AG09319 (cell line): ENCODE results near the gene SFXN4.

Source experiments
- DNase-seq: peaks from one replicate; pipeline ENCODE4 v3.0.0-alpha.2; 2010; ENCODE audit warnings: low read depth; ENCODE audit errors: extremely low read depth
- CTCF ChIP-seq: IDR thresholded peaks from 2 replicates; pipeline ENCODE4 v1.5.1; 2011; ENCODE audit warnings: low read depth, mild to moderate bottlenecking, inconsistent platforms, low read length, moderate library complexity

Gene SFXN4

GRCh38 chr10:119165171-119166117 is at the start of gene SFXN4:
Gene SFXN4, minus strand, starts transcription at chr10:119165714. Its CDS starts 67 bp downstream, at chr10:119165647.
- no peak for DNase-seq
- no peak; the same call in 1 of the 2 replicates for TF ChIP-seq CTCF

GRCh38 chr10:119211625-119212441 is 46.3 kb upstream of the SFXN4 start:
- no peak for TF ChIP-seq CTCF
- DNase-seq = no peak

GRCh38 chr10:119211176-119211575 is 45.7 kb upstream of the SFXN4 start:
- no peak for DNase-seq
- TF ChIP-seq CTCF = no peak

- TF ChIP-seq CTCF = no peak
- DNase-seq = no peak
Observed at GRCh38 chr10:119210633-119211032, 45.1 kb upstream of the SFXN4 start.

GRCh38 chr10:119209736-119210355 is 44.3 kb upstream of the SFXN4 start:
- DNase-seq = no peak
- TF ChIP-seq CTCF = no peak

GRCh38 chr10:119209035-119209735 is 43.7 kb upstream of the SFXN4 start:
- TF ChIP-seq CTCF = peak; percentile 87
- DNase-seq = no peak
